CD14-positive monocyte (primary cell): ENCODE data around the gene TMEM234. TPM values are rescaled to one million over a fixed set of nuclear protein-coding genes. Genes with fewer than 3 reads are reported as not detected.
A peak's percentile ranks its signal among the peaks of the same experiment; 100 is the strongest.

Experiments
- DNase-seq, 3 donors: peaks; one replicate each; pipeline ENCODE4 v3.0.0-alpha.2; 2011 to 2022
- H2AFZ ChIP-seq: 2 replicates; pipeline ENCODE4 v1.6.0; 2012; ENCODE audit warnings: mild to moderate bottlenecking, low read depth, low read length, inconsistent platforms; ENCODE audit not compliant: insufficient read depth, poor library complexity, severe bottlenecking
- H3K27ac ChIP-seq, 2 donors: 1 replicate in 1 of 2; 2 replicates in 1 of 2; pipeline ENCODE4 v1.5.1; 2012 to 2013; ENCODE audit warnings: low read length in 2 of 2, control low read depth in 1 of 2, inconsistent platforms in 1 of 2, low read depth in 1 of 2, mild to moderate bottlenecking in 1 of 2
- H3K27me3 ChIP-seq, 2 donors: one replicate each; pipeline versions ENCODE4 v1.6.0 to v1.6.1; 2011 to 2013; ENCODE audit warnings: low read length in 2 of 2; ENCODE audit not compliant: control insufficient read depth in 2 of 2, insufficient read depth in 2 of 2
- H3K36me3 ChIP-seq, 2 donors: replicated peaks in 1 of 2; 1 replicate in 1 of 2; 2 replicates in 1 of 2; pipeline versions ENCODE4 v1.5.1 to v1.6.1; 2012 to 2013; ENCODE audit warnings: low read length in 2 of 2, control low read depth in 1 of 2, inconsistent platforms in 1 of 2, mild to moderate bottlenecking in 1 of 2; ENCODE audit not compliant: insufficient read depth in 2 of 2, control insufficient read depth in 1 of 2
- H3K4me1 ChIP-seq, 2 donors: 1 replicate in 1 of 2; 2 replicates in 1 of 2; pipeline versions ENCODE4 v1.5.1 to v1.6.1; 2012 to 2013; ENCODE audit warnings: low read length in 2 of 2, control low read depth in 1 of 2, inconsistent platforms in 1 of 2, mild to moderate bottlenecking in 1 of 2, moderate library complexity in 1 of 2; ENCODE audit not compliant: insufficient read depth in 2 of 2, control insufficient read depth in 1 of 2
- H3K4me2 ChIP-seq: replicated peaks from 2 replicates; pipeline ENCODE3; 2012; ENCODE audit warnings: low read length, moderate library complexity, mild to moderate bottlenecking; ENCODE audit not compliant: poor library complexity, severe bottlenecking; ENCODE audit errors: extremely low read depth
- H3K4me3 ChIP-seq, 3 experiments: fragments of 200-600 bp in 1 of 3; sonication (generic) in 1 of 3; replicated peaks in 1 of 3; 1 replicate in 2 of 3; 2 replicates in 1 of 3; pipeline ENCODE4 v1.5.1; 2011 to 2013; ENCODE audit warnings: low read length in 3 of 3, mild to moderate bottlenecking in 3 of 3, control low read depth in 2 of 3, low read depth in 2 of 3, inconsistent platforms in 1 of 3, moderate library complexity in 1 of 3
- H3K79me2 ChIP-seq: 2 replicates; pipeline ENCODE4 v1.6.0; 2012; ENCODE audit warnings: mild to moderate bottlenecking, control low read depth, inconsistent platforms, low read length, moderate library complexity; ENCODE audit not compliant: insufficient read depth
- H3K9ac ChIP-seq: 2 replicates; pipeline ENCODE4 v1.6.0; 2017; ENCODE audit warnings: low read length, mild to moderate bottlenecking; ENCODE audit not compliant: insufficient read depth, poor library complexity, severe bottlenecking
- H3K9me3 ChIP-seq, 2 donors: replicated peaks in 1 of 2; 1 replicate in 1 of 2; 2 replicates in 1 of 2; pipeline versions ENCODE4 v1.5.1 to v1.6.1; 2012 to 2013; ENCODE audit warnings: low read length in 2 of 2, control low read depth in 1 of 2; ENCODE audit not compliant: control insufficient read depth in 1 of 2, insufficient read depth in 1 of 2
- H4K20me1 ChIP-seq: 2 replicates; pipeline ENCODE4 v1.6.0; 2012; ENCODE audit warnings: mild to moderate bottlenecking, low read length, control low read depth, moderate library complexity; ENCODE audit not compliant: insufficient read depth
- H3K27ac Mint-ChIP-seq, 7 donors: one replicate each; pipeline ENCODE4 v1.8.0; 2020; ENCODE audit warnings: mild to moderate bottlenecking in 7 of 7, mixed read lengths in 7 of 7, moderate library complexity in 6 of 7, inconsistent platforms in 2 of 7
- H3K27me3 Mint-ChIP-seq, 3 donors: one replicate each; pipeline ENCODE4 v1.8.0; 2021 to 2022; ENCODE audit warnings: low read depth in 3 of 3, mild to moderate bottlenecking in 3 of 3, mixed read lengths in 3 of 3, moderate library complexity in 3 of 3, inconsistent platforms in 1 of 3
- H3K36me3 Mint-ChIP-seq, 2 donors: one replicate each; pipeline ENCODE4 v1.8.0; 2020; ENCODE audit warnings: mixed read lengths in 2 of 2, inconsistent platforms in 1 of 2, mild to moderate bottlenecking in 1 of 2
- H3K4me1 Mint-ChIP-seq: one replicate; pipeline ENCODE4 v1.8.0; 2020; ENCODE audit warnings: mild to moderate bottlenecking, mixed read lengths
- H3K4me3 Mint-ChIP-seq, 2 donors: one replicate each; pipeline ENCODE4 v1.8.0; 2020; ENCODE audit warnings: mild to moderate bottlenecking in 2 of 2, mixed read lengths in 2 of 2, moderate library complexity in 1 of 2
- H3K9me3 Mint-ChIP-seq, 7 donors: one replicate each; pipeline ENCODE4 v1.8.0; 2020 to 2022; ENCODE audit warnings: mixed read lengths in 7 of 7, mild to moderate bottlenecking in 6 of 7, moderate library complexity in 6 of 7, inconsistent platforms in 2 of 7
- WGBS: methylation state at CpG from one replicate; pipeline ENCODE4 v1.1.5; 2013; ENCODE audit warnings: missing lambda C conversion rate; ENCODE audit not compliant: insufficient coverage; 5-methylcytosine and 5-hydroxymethylcytosine counted together
- intact Hi-C, 2 donors: fragments of 100-400 bp; cut with micrococcal nuclease; formaldehyde crosslinking; loops; one replicate each; pipeline versions ENCODE4 v1.15.0 to v1.15.1; 2023
- polyA plus RNA-seq, 3 donors: library from polyadenylated mRNA; depleted of rRNA in 1 of 3; unstranded in 2 of 3; stranded (reverse) in 1 of 3; fragments of 300-500 nt in 2 of 3; fragments of >200 nt in 1 of 3; fragmentation: Illumina TruSeq in 2 of 3; gene quantifications; 1 replicate in 2 of 3; 2 replicates in 1 of 3; pipeline ENCODE4 v1.2.3, GENCODE V29; 2012 to 2021
- TF ChIP-seq, protein P1 (sequence below): fragments of 200-600 bp; IDR thresholded peaks from one replicate; pipeline ENCODE4 v1.8.0; 2022; ENCODE audit warnings: antibody characterized with exemption, mild to moderate bottlenecking

TMEM234 gene
- polyA plus RNA-seq, 3 donors = 12.8 to 22.0 (median 14.5) TPM

DNA sequence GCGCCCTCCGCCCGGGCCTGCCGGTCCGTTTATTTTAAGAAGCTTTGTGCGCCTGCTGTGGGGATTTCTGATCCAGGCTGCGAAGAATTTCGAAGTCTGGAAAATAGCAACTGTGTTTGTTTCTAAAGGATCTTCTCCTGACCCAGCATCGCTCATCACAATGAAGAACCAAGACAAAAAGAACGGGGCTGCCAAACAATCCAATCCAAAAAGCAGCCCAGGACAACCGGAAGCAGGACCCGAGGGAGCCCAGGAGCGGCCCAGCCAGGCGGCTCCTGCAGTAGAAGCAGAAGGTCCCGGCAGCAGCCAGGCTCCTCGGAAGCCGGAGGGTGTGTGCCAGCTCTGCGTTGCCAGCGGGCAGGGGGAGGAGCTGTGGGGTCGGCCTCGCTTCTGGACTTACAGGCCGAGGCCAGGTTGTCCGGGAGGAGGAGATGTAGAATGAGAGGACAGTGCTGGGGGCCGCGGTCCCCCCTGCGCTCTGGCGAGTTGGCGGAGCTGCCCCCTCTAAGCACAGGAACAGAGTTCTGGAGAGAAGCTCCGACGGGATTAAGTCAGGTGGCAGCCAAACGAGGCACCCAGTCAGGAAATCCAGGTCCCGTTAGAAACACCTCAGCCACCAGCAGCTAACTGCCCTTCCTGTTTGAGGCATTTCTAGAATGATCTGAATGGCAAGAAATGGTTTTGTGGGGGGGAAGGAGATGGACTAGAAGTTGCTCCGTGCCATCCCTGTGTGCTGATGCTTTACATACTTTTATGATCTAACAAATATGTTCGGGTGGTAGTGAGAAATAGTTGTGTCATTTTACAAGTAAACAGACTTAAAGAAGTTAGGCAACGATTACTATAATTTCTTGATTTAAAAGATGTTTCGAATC lies 41.7 kb downstream of the TMEM234 start:
- Mint-ChIP-seq H3K27ac (peak overlapping the region; percentile 92 to 97 (median 95)), H3K4me3 (peak overlapping the region; percentile 90 to 95), H3K4me1 (peaks cover 50% of the 10 kb centered on the region), H3K9me3 (no peaks in the 10 kb centered on the region), H3K36me3 (peaks cover 22 to 43% of the 10 kb centered on the region in 2 donors), H3K27me3 (peaks cover 0 to 2% (median 0%) of the 10 kb centered on the region in 3 donors)
- Histone ChIP-seq H3K4me3 (peak overlapping the region; percentile 57 to 83 (median 77)), H3K79me2 (peaks cover 45% of the 10 kb centered on the region), H3K9me3 (no peaks in the 10 kb centered on the region), H3K4me1 (peaks cover 35 to 41% of the 10 kb centered on the region in 2 donors), H3K9ac (peak overlapping the region; percentile 75), H2AFZ (peak overlapping the region; percentile 88), H4K20me1 (peaks cover 27% of the 10 kb centered on the region), H3K27me3 (no peaks in the 10 kb centered on the region), H3K27ac (peak overlapping the region; percentile 83 to 87), H3K4me2 (peak overlapping the region; percentile 86), H3K36me3 (peaks cover 28 to 35% of the 10 kb centered on the region in 2 donors)
- 2% methylated on average over 25 of the region's 36 CpGs for WGBS
- peak; percentile 14 to 30 (median 19) for DNase-seq
- TF ChIP-seq, protein P1, sequence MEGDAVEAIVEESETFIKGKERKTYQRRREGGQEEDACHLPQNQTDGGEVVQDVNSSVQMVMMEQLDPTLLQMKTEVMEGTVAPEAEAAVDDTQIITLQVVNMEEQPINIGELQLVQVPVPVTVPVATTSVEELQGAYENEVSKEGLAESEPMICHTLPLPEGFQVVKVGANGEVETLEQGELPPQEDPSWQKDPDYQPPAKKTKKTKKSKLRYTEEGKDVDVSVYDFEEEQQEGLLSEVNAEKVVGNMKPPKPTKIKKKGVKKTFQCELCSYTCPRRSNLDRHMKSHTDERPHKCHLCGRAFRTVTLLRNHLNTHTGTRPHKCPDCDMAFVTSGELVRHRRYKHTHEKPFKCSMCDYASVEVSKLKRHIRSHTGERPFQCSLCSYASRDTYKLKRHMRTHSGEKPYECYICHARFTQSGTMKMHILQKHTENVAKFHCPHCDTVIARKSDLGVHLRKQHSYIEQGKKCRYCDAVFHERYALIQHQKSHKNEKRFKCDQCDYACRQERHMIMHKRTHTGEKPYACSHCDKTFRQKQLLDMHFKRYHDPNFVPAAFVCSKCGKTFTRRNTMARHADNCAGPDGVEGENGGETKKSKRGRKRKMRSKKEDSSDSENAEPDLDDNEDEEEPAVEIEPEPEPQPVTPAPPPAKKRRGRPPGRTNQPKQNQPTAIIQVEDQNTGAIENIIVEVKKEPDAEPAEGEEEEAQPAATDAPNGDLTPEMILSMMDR = no peak
- intact Hi-C loops = loop anchor here in 1 of 2 donors (10.0 kb wide), 1 partner anchor 114 kb away; the partner anchor contains the start of gene HDAC1

DNA sequence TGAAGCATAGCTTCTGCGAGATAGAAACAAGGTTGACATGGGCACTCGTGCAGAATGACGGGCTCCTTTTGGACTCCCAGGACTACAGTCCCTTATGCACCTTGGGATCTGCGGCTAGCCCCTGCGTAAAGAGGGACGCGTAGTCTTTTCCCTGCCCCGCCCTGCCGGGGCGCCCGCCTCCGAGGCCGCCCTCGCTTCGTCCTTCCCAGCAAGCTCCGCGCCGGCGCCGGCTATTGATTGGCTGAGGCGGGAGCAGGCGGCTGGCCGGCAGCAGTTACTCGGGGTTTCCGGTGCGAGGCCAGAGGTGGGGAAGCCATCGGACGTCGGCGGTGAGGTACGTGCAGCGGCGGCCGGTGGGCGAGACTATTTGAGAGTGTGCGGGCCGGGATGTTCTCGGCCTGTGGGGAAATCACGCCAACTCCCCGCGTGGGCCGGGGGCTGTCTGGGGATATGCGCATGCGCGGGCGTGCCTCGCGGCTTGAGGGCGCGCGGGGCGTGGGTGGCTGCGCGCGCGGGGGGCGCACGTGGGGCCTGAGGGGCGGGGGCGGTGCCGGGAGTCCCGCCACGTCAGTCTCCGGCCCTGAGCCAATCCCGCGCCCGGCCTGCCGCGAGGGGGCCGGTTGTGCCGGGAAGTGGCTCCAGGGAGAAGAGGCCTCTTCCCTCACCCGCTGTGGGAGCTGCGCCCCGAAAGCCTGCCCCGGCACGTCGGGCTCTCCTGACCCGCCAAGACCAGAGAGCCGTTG lies 42.5 kb downstream of the TMEM234 start, which contains the start of gene TXLNA:
Gene TXLNA (plus strand): TSS at position 233 of the 743 bp plus-strand sequence. CDS start 671 bp downstream, outside the sequence.
- Histone ChIP-seq H3K4me1 (peaks cover 35 to 41% of the 10 kb centered on the region in 2 donors), H3K4me2 (peak within 1 kb of the TSS; percentile 86), H3K4me3 (peak within 1 kb of the TSS; percentile 57 to 83 (median 77)), H4K20me1 (peaks cover 23% of the 10 kb centered on the region), H2AFZ (peak within 1 kb of the TSS; percentile 88), H3K9me3 (no peaks in the 10 kb centered on the region), H3K9ac (peak within 1 kb of the TSS; percentile 75), H3K36me3 (peaks cover 21 to 36% of the 10 kb centered on the region in 2 donors), H3K79me2 (peaks cover 38% of the 10 kb centered on the region), H3K27ac (peak within 1 kb of the TSS; percentile 83 to 87), H3K27me3 (no peaks in the 10 kb centered on the region)
- TF ChIP-seq, protein P1 = no peak
- Mint-ChIP-seq H3K27me3 (peaks cover 0 to 2% (median 0%) of the 10 kb centered on the region in 3 donors), H3K9me3 (no peaks in the 10 kb centered on the region), H3K4me1 (peaks cover 45% of the 10 kb centered on the region), H3K4me3 (peak within 1 kb of the TSS; percentile 90 to 95), H3K36me3 (peaks cover 19 to 38% of the 10 kb centered on the region in 2 donors), H3K27ac (peak within 1 kb of the TSS; percentile 95 to 99 (median 97))
- under 1% methylated on average over 70 of the region's 79 CpGs for WGBS
- peak; percentile 84 to 86 (median 84) for DNase-seq
- intact Hi-C loops = loop anchor here in 1 of 2 donors (10.0 kb wide), 1 partner anchor 115 kb away; the partner anchor contains the start of gene HDAC1
